HepG2 (cell line): ENCODE results near the gene TMEM164. TPM values are rescaled to one million over a fixed set of nuclear protein-coding genes. Genes with fewer than 3 reads are reported as not detected.

Source experiments
- ATAC-seq: fragments of 200-7000 bp; cut with Tn5 transposase; 3 replicates; pipeline ENCODE4 v1.9.1; 2020; ENCODE audit warnings: mild to moderate bottlenecking, moderate library complexity
- BruUV-seq: library from RNA; stranded (reverse); fragments of 400-500 nt; replicated peaks from 2 replicates; lab custom pipeline; 2021; lab: Mats Ljungman, UMichigan
- CTCF ChIA-PET: fragments of 300-600 bp; formaldehyde crosslinking; extraction: SDS; loops from one replicate; lab custom pipeline; 2021; ENCODE audit warnings: low total read pairs, inconsistent platforms, low intra/inter-chr PET ratio; lab: Yijun Ruan, JAX
- POLR2A ChIA-PET: fragments of 350-600 bp; sonication (Branson Sonifier 250); formaldehyde crosslinking; loops from one replicate; lab custom pipeline; 2020; ENCODE audit warnings: antibody characterized with exemption, inconsistent platforms; lab: Yijun Ruan, JAX
- DNase-seq: peaks from one replicate; pipeline ENCODE4 v3.0.0-alpha.2; 2015; ENCODE audit warnings: low spot score
- FAIRE-seq: peaks from 3 replicates; lab custom pipeline; 2011; peaks lifted over from hg19 to GRCh38; lab: Jason Lieb, UNC
- H2AFZ ChIP-seq: one replicate; pipeline ENCODE4 v1.6.1; 2011; ENCODE audit warnings: low read length, inconsistent platforms
- H3K27ac ChIP-seq: fragments of 300-600 bp; 3 replicates; pipeline ENCODE4 v1.8.0; 2011; ENCODE audit warnings: mixed run types, mild to moderate bottlenecking, mixed read lengths, low read length, inconsistent platforms; ENCODE audit not compliant: insufficient read depth; ENCODE audit errors: extremely low read length
- H3K27me3 ChIP-seq, 2 experiments: fragments of 200-600 bp in 1 of 2; 2 replicates in 1 of 2; 3 replicates in 1 of 2; pipeline versions ENCODE4 v1.6.0 to v1.8.0; 2011; ENCODE audit warnings: low read length in 2 of 2, mild to moderate bottlenecking in 2 of 2, moderate library complexity in 2 of 2, inconsistent platforms in 1 of 2; ENCODE audit not compliant: insufficient read depth in 2 of 2, control insufficient read depth in 1 of 2
- H3K36me3 ChIP-seq, 2 experiments: fragments of 200-600 bp in 1 of 2; replicated peaks in 1 of 2; 2 replicates in 1 of 2; 3 replicates in 1 of 2; pipeline versions ENCODE4 v1.5.1 to v1.8.0; 2011; ENCODE audit warnings: low read length in 2 of 2, inconsistent platforms in 1 of 2; ENCODE audit not compliant: insufficient read depth in 2 of 2, control insufficient read depth in 1 of 2
- H3K4me1 ChIP-seq: 2 replicates; pipeline ENCODE4 v1.5.1; 2012; ENCODE audit warnings: low read length, inconsistent platforms; ENCODE audit not compliant: insufficient read depth
- H3K4me2 ChIP-seq: 2 replicates; pipeline ENCODE4 v1.6.0; 2011; ENCODE audit warnings: low read depth, low read length, inconsistent platforms
- H3K4me3 ChIP-seq, 3 experiments: fragments of 200-600 bp in 1 of 3; sonication (generic), shearing (Covaris generic) in 1 of 3; replicated peaks in 1 of 3; 2 replicates each; pipeline ENCODE4 v1.5.1; 2011 to 2016; ENCODE audit warnings: low read length in 3 of 3, inconsistent platforms in 2 of 3, low read depth in 2 of 3, mild to moderate bottlenecking in 2 of 3, control low read depth in 1 of 3, mixed read lengths in 1 of 3; ENCODE audit not compliant: insufficient read depth in 1 of 3
- H3K79me2 ChIP-seq: one replicate; pipeline ENCODE4 v1.6.1; 2011; ENCODE audit warnings: low read length, inconsistent platforms; ENCODE audit not compliant: insufficient read depth
- H3K9ac ChIP-seq: 2 replicates; pipeline ENCODE4 v1.6.0; 2011; ENCODE audit warnings: mild to moderate bottlenecking, low read depth, low read length, inconsistent platforms; ENCODE audit not compliant: insufficient read depth
- H3K9me3 ChIP-seq: 2 replicates; pipeline ENCODE4 v1.5.1; 2012; ENCODE audit warnings: mild to moderate bottlenecking, low read length
- H4K20me1 ChIP-seq: 2 replicates; pipeline ENCODE4 v1.6.0; 2011; ENCODE audit warnings: inconsistent platforms, mild to moderate bottlenecking, low read length, moderate library complexity; ENCODE audit not compliant: insufficient read depth
- FOXK2 ChIP-seq: fragments of 450-650 bp; IDR thresholded peaks from 2 replicates; pipeline ENCODE4 v1.6.1; 2016
- ISL2 ChIP-seq: sonication (generic); formaldehyde crosslinking; IDR thresholded peaks from 2 replicates; pipeline ENCODE4 v1.5.0; 2020; ENCODE audit warnings: missing genetic modification reagents
- KDM3A ChIP-seq: IDR thresholded peaks from 2 replicates; pipeline ENCODE4 v1.6.1; 2018; ENCODE audit warnings: low read depth, missing compliant biosample characterization
- RFX1 ChIP-seq: fragments of 450-650 bp; IDR thresholded peaks from 2 replicates; pipeline ENCODE4 v1.6.1; 2017
- TEAD3 ChIP-seq: optimal IDR thresholded peaks from 2 replicates; pipeline ENCODE3; 2016; ENCODE audit warnings: borderline replicate concordance
- ZC3H4 ChIP-seq: sonication (generic); formaldehyde crosslinking; IDR thresholded peaks from 2 replicates; pipeline ENCODE4 v1.4.0; 2020; ENCODE audit warnings: missing genetic modification reagents, borderline replicate concordance
- ZNF225 ChIP-seq: sonication (generic); formaldehyde crosslinking; IDR thresholded peaks from 2 replicates; pipeline ENCODE4 v1.4.0; 2020; ENCODE audit warnings: mild to moderate bottlenecking, missing genetic modification reagents
- ZNF34 ChIP-seq: sonication (generic); formaldehyde crosslinking; IDR thresholded peaks from 2 replicates; pipeline ENCODE4 v1.4.0; 2020; ENCODE audit warnings: mild to moderate bottlenecking, missing genetic modification reagents, borderline replicate concordance
- ZNF616 ChIP-seq: sonication (generic); formaldehyde crosslinking; IDR thresholded peaks from 2 replicates; pipeline ENCODE4 v1.5.0; 2020; ENCODE audit warnings: low read depth, mild to moderate bottlenecking, missing genetic modification reagents
- ZSCAN25 ChIP-seq: sonication (generic); formaldehyde crosslinking; IDR thresholded peaks from 2 replicates; pipeline ENCODE4 v1.8.0; 2022; ENCODE audit warnings: mild to moderate bottlenecking, missing genetic modification reagents
- WGBS: methylation state at CpG from one replicate; pipeline ENCODE4 v1.1.6; 2017; ENCODE audit warnings: low lambda C conversion rate; 5-methylcytosine and 5-hydroxymethylcytosine counted together
- in situ Hi-C: cut with HindIII; loops from 2 replicates; pipeline ENCODE4 v1.10.0; 2017; ENCODE audit warnings: low pct_unique_long_range_greater_than_20kb; ENCODE audit not compliant: extremely low pct_ligation_motif_present
- intact Hi-C: fragments of 100-400 bp; cut with micrococcal nuclease; formaldehyde crosslinking; loops from one replicate; pipeline ENCODE4 v1.10.0; 2022; ENCODE audit not compliant: unreplicated experiment
- polyA plus RNA-seq, 8 experiments: library from polyadenylated mRNA; depleted of rRNA in 3 of 8; stranded (reverse) in 7 of 8; unstranded in 1 of 8; fragments of >200 nt; fragmentation: Illumina TruSeq in 4 of 8; extraction: Trizol in 4 of 8; gene quantifications; 2 replicates each; pipeline versions ENCODE4 v1.2.1 to v1.2.3, GENCODE V29; 2011 to 2016; ENCODE audit warnings: low read depth in 4 of 8, missing spikeins in 1 of 8, mixed read lengths in 1 of 8; ENCODE audit not compliant: insufficient read depth in 1 of 8
- total RNA-seq, 5 experiments: library from RNA; depleted of rRNA; stranded (reverse); fragments of >200 nt; fragmentation: Illumina TruSeq; extraction: Trizol; gene quantifications; 2 replicates each; pipeline ENCODE4 v1.2.3, GENCODE V29; 2016; ENCODE audit warnings: low read depth in 1 of 5
- TF ChIP-seq, protein P1 (sequence below): sonication (generic); formaldehyde crosslinking; IDR thresholded peaks from 2 replicates; pipeline ENCODE4 v1.8.0; 2022; ENCODE audit warnings: missing genetic modification reagents, mild to moderate bottlenecking, moderate library complexity, borderline replicate concordance
- TF ChIP-seq, protein P2 (sequence below): conservative IDR thresholded peaks from 2 replicates; pipeline ENCODE4 v1.6.1; 2018; ENCODE audit warnings: missing genetic modification reagents

The TMEM164 gene
- total and polyA plus RNA-seq, 2 of the 13 experiments (the other 11 are each of a cell fraction or from before 2014, with no cell fraction given): 5.8 to 13.2 TPM

DNA sequence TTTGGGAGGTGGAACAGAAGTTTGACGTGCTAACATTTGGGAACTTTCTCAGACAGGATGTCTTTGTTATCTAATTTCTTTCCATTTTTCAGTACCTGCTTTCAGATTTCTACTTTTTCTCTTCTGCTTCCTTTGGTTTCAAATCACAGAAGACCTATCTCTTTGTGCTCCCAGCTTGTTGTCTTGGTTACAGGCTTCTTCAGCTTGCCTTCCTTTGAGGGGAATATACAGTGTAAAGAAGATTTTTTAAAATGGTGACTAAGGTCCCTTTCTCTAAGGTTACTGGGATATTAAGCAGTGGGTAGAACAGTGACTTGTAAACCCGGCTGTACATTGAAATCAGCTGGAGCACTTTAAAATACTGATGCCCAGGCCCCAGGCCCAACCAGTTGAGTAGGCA is 48.0 kb downstream of the TMEM164 start:
- H3K27ac ChIP-seq: no peak overlapping the region
- H3K4me3 ChIP-seq: no peak overlapping the region
- no peak overlapping the region for H3K4me2 ChIP-seq
- H2AFZ ChIP-seq: no peak overlapping the region
- H3K4me1 ChIP-seq: peaks cover 12% of the 10 kb centered on the region
- DNase-seq (no peak), ATAC-seq (no peak), FAIRE-seq (no peak)
- no peaks in the 10 kb centered on the region for H3K36me3 ChIP-seq
- H3K27me3 ChIP-seq: no peaks in the 10 kb centered on the region
- intact Hi-C loops (no loop called here), in situ Hi-C loops (no loop called here)
- H3K9ac ChIP-seq: no peak overlapping the region
- TF ChIP-seq FOXK2 (no peak), ISL2 (no peak), TEAD3 (no peak), RFX1 (no peak), ZC3H4 (CRISPR knock-in tag) (no peak), ZNF225 (CRISPR knock-in tag) (no peak), KDM3A (CRISPR knock-in tag) (no peak), ZSCAN25 (CRISPR knock-in tag) (no peak), ZNF34 (no peak), ZNF616 (CRISPR knock-in tag) (no peak)
- TF ChIP-seq, protein P1, sequence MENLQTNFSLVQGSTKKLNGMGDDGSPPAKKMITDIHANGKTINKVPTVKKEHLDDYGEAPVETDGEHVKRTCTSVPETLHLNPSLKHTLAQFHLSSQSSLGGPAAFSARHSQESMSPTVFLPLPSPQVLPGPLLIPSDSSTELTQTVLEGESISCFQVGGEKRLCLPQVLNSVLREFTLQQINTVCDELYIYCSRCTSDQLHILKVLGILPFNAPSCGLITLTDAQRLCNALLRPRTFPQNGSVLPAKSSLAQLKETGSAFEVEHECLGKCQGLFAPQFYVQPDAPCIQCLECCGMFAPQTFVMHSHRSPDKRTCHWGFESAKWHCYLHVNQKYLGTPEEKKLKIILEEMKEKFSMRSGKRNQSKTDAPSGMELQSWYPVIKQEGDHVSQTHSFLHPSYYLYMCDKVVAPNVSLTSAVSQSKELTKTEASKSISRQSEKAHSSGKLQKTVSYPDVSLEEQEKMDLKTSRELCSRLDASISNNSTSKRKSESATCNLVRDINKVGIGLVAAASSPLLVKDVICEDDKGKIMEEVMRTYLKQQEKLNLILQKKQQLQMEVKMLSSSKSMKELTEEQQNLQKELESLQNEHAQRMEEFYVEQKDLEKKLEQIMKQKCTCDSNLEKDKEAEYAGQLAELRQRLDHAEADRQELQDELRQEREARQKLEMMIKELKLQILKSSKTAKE (CRISPR knock-in tag): no peak
- TF ChIP-seq, protein P2, sequence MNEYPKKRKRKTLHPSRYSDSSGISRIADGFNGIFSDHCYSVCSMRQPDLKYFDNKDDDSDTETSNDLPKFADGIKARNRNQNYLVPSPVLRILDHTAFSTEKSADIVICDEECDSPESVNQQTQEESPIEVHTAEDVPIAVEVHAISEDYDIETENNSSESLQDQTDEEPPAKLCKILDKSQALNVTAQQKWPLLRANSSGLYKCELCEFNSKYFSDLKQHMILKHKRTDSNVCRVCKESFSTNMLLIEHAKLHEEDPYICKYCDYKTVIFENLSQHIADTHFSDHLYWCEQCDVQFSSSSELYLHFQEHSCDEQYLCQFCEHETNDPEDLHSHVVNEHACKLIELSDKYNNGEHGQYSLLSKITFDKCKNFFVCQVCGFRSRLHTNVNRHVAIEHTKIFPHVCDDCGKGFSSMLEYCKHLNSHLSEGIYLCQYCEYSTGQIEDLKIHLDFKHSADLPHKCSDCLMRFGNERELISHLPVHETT (CRISPR knock-in tag): no peak
- H3K9me3 ChIP-seq: no peaks in the 10 kb centered on the region
- H3K79me2 ChIP-seq: no peaks in the 10 kb centered on the region
- H4K20me1 ChIP-seq: no peaks in the 10 kb centered on the region
- no TSS peak for BruUV-seq
- 96% methylated on average over 2 of the region's 2 CpGs for WGBS
- POLR2A ChIA-PET: no interaction called here
- CTCF ChIA-PET: no interaction called here
